ENCODE measurements around the gene PFKFB4.

GRCh38 chr3:48591436-48591835 is 34.8 kb upstream of the PFKFB4 start:
- no peak for TF ChIP-seq CTCF (IDR thresholded peaks at IDR 0.05)
- no peak for TF ChIP-seq POLR2AphosphoS5 (IDR thresholded peaks at IDR 0.05)
- TF ChIP-seq POLR2A (IDR thresholded peaks at IDR 0.05), result no peak
